Stimulated activated memory B cell treated with anti-CD40 and anti-IgM and Interleukin-4, amounts not matched to agents 10 μg/mL and 1 μg/mL and 100 μg/mL, for 72 hours (primary cell): ENCODE data around the gene BRD9.
"Not testable (repeated sequence)": the region's sequence is repeated elsewhere in the genome, so short reads cannot be mapped to it uniquely, and the experiment has no call there.

Experiments
- ATAC-seq: fragments of 150-1000 bp; cut with Tn5 transposase; 2 replicates; pipeline ENCODE4 v1.10.0; 2021
- H3K27ac Mint-ChIP-seq: one replicate; pipeline ENCODE4 v1.8.0; 2022; ENCODE audit warnings: mild to moderate bottlenecking, mixed read lengths
- H3K27me3 Mint-ChIP-seq: one replicate; pipeline ENCODE4 v1.8.0; 2022; ENCODE audit warnings: mixed read lengths
- H3K36me3 Mint-ChIP-seq: one replicate; pipeline ENCODE4 v1.8.0; 2022; ENCODE audit warnings: mixed read lengths
- H3K4me1 Mint-ChIP-seq: one replicate; pipeline ENCODE4 v1.8.0; 2022; ENCODE audit warnings: mixed read lengths
- H3K4me3 Mint-ChIP-seq: one replicate; pipeline ENCODE4 v1.8.0; 2022; ENCODE audit warnings: mild to moderate bottlenecking, moderate library complexity, mixed read lengths
- H3K9me3 Mint-ChIP-seq: one replicate; pipeline ENCODE4 v1.8.0; 2022; ENCODE audit warnings: mixed read lengths

BRD9 gene

DNA sequence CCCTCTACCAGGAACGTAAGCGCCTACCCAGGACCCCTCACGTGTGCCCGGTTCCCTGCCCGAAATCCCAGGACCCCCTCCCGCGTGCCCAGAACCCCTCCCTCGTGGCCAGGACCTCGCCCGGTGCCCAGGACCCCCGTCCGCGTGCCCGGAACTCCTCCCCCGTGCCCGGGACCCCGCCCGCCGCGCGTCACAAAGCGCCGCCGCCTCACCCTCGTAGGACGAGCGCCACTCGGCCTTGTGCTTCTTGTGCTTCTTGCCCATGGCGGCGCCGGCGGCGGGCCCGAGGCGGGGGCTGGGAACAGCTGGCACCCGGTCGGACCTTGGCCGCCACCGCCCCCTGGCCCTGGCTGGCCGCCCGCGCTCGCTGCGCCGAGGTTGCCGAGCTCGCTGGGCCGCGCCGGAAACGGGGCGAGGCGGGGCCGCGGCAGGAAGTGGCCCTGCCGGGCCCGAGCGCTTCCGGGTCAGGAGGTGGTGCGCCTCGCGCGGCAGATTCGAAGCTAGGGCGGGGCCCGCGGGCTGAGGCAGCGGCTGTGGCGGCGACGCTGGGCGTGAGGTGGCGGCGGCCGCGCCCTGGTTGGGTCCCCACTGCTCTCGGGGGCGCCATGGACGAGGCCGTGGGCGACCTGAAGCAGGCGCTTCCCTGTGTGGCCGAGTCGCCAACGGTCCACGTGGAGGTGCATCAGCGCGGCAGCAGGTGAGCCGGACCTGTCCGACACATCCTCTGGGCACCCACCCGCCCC is at the start of gene BRD9, which contains the start of gene TRIP13:
TSS of gene BRD9 (minus strand) at position 408 of the 743 bp plus-strand sequence. CDS start at position 264, 144 bp downstream.
TSS of gene TRIP13 (plus strand) at position 491 of the 743 bp plus-strand sequence. CDS start at position 606, 115 bp downstream.
- ATAC-seq, result peak; percentile 98
- Mint-ChIP-seq H3K36me3 (peaks cover 42% of the 10 kb centered on the region), H3K27ac (peak within 1 kb of the TSS; percentile 78), H3K4me3 (peak within 1 kb of the TSS; percentile 83), H3K27me3 (no peaks in the 10 kb centered on the region), H3K4me1 (peaks cover 14% of the 10 kb centered on the region), H3K9me3 (no peaks in the 10 kb centered on the region)

DNA sequence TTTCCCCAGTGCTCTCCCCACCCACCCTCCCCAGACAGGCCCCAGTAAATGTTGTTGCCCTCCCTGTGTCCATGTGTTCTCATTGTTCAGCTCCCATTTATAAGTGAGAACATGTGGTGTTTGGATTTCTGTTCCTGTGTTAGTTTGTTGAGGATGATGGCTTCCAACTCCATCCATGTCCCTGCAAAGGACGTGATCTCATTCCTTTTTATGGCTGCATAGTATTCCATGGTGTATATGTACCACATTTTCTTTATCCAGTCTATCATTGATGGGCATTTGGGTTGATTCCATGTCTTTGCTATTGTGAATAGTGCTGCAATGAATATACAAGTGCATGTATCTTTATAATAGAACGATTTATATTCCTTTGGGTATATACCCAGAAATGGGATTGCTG is 48.1 kb upstream of the BRD9 start:
- ATAC-seq, H3K27ac Mint-ChIP-seq, H3K4me3 Mint-ChIP-seq, H3K9me3 Mint-ChIP-seq, H3K36me3 Mint-ChIP-seq, H3K4me1 Mint-ChIP-seq: not testable (repeated sequence)
- peaks cover 84% of the 10 kb centered on the region for H3K27me3 Mint-ChIP-seq

DNA sequence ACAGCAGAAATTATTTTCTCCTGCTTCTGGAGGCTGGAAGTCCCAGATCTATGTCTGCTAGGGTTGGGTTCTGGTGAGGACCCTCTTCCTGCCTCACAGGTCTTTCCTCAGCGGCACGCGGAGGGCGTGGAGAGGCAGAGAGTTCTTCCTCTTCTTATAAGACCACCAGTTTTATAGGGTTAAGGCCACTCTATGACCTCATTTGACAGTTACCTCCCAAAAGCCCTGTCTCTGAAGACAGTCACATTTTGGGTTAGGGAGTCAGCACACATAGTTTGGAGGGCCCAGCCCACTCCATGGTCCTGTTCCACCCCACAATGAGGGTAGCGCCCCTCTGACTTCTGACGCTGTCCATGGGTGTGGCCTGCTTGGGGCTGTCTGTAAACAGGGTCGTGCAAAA is 46.8 kb upstream of the BRD9 start:
- H3K9me3 Mint-ChIP-seq, result peaks cover 4% of the 10 kb centered on the region
- peaks cover 72% of the 10 kb centered on the region for H3K27me3 Mint-ChIP-seq
- no peaks in the 10 kb centered on the region for H3K36me3 Mint-ChIP-seq
- no peaks in the 10 kb centered on the region for H3K4me1 Mint-ChIP-seq
- no peak overlapping the region for H3K4me3 Mint-ChIP-seq
- no peak for ATAC-seq
- no peak overlapping the region for H3K27ac Mint-ChIP-seq

DNA sequence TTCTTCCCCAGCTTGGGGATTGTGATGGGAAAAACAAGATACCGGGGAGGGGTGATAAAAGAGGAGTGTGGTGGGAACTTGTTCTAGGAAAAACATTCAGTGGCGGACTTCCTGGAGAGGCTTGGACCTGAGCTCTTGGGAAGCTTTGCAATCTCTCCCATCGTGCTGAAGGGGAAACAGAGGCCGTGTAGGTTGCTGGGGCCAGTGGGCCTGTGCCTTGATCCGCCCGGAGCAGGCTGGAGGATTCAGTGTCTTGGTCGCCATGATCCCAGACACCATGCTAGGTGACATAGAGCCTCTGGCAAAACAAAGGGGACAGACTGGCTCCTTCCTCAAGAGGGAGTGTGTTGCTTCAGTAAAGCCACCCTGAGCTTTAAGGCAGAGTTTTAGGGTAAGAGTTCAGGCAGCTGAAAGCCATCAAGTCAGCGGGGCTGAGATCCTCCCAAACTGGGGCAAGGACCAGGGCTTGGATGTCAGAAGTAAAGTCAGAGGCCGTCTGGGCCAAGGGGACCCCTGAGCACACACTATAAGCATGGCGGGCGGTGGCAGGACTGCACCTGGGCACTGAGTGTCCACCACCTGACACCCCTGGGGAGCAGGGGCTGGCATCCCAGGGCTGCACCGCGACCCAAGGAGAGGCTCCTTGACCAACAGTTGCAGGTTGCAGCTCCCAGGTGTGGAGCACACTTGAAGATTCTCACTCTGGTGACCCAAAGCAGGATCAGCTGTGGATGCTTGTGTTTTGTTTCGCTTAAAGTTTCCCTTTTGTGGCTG is 44.7 kb upstream of the BRD9 start:
- H3K27ac Mint-ChIP-seq, result no peak overlapping the region
- H3K9me3 Mint-ChIP-seq, result peaks cover 3% of the 10 kb centered on the region
- no peak overlapping the region for H3K4me3 Mint-ChIP-seq
- H3K4me1 Mint-ChIP-seq, result no peaks in the 10 kb centered on the region
- no peaks in the 10 kb centered on the region for H3K36me3 Mint-ChIP-seq
- ATAC-seq, result no peak
- peaks cover 55% of the 10 kb centered on the region for H3K27me3 Mint-ChIP-seq

DNA sequence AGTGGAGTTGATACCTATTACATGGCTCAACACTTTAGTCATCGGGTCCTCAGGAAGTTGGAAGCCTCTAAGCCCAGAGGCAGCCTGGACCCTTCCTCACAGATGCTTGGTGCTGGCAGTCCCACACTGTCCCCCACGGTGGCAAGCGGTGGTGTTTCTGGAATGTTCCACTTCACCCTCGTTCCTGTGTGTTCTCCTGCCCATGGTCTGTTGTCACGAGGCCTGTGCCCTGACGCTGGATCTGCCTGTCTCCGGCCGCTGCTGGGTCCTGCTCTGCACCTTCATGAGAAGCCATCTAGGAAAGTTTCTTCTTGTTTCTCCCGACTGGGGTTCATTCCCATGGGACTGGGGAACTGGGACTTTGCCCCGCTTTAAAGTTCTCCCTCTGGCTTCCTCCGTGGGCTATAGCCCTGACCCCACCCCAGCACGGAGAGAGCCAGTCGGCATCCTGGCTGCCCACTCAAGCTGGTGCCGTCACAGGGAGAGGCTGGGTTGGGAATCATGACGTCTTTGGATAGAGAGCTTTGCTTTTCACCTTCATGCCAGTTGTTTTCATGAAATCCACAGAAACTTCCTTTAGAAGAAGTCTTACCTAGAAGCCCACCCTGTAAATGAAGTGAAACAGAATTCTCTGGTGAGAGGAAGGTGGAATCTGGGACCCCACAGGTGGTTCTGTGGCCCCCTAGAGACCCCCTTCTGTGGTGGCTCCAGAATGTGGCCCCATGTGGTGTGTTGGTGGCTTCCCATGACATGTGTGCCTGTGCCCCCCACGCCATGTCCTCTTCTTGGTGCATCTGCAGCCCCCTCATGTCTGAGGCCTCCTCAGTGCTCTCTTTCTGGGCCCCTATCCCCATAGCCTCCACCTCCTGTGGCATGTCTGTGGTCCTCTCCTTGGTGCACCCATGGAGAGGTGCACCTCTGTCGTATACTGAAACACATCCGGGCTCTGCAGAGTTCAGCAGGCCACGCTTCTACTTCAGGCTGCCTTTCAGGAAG is 43.8 kb upstream of the BRD9 start:
- H3K9me3 Mint-ChIP-seq, result peaks cover 3% of the 10 kb centered on the region
- H3K27ac Mint-ChIP-seq, result no peak overlapping the region
- no peaks in the 10 kb centered on the region for H3K36me3 Mint-ChIP-seq
- H3K4me3 Mint-ChIP-seq, result no peak overlapping the region
- H3K27me3 Mint-ChIP-seq, result peaks cover 51% of the 10 kb centered on the region
- no peak for ATAC-seq
- H3K4me1 Mint-ChIP-seq, result no peaks in the 10 kb centered on the region

DNA sequence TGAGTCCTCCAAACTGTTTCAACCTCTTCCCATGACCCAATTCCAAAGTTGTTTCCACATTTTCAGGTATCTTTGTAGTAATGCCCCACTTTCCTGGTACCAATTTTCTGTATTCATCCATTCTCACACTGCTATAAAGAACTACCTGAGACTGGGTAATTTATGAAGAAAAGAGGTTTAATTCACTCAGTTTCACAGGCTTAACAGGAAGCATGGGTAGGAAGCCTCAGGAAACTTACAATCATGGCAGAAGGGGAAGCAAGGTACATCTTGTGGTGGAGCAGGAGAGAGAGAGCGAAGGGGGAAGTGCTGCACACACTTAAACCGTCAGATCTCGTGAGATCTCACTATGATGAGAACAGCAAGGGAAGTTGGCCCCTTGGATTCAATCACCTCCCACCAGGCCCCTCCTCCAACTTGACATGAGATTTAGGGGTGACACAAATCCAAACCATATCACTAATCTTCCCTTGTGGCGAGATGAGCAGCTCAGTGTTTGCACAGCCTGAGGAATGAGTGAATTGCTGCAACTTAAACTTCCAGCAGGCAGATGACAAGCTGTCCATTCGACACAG is 43.0 kb upstream of the BRD9 start:
- Mint-ChIP-seq H3K27me3 (peaks cover 46% of the 10 kb centered on the region), H3K36me3 (no peaks in the 10 kb centered on the region), H3K27ac (no peak overlapping the region), H3K9me3 (peaks cover 3% of the 10 kb centered on the region), H3K4me3 (no peak overlapping the region), H3K4me1 (no peaks in the 10 kb centered on the region)
- no peak for ATAC-seq

DNA sequence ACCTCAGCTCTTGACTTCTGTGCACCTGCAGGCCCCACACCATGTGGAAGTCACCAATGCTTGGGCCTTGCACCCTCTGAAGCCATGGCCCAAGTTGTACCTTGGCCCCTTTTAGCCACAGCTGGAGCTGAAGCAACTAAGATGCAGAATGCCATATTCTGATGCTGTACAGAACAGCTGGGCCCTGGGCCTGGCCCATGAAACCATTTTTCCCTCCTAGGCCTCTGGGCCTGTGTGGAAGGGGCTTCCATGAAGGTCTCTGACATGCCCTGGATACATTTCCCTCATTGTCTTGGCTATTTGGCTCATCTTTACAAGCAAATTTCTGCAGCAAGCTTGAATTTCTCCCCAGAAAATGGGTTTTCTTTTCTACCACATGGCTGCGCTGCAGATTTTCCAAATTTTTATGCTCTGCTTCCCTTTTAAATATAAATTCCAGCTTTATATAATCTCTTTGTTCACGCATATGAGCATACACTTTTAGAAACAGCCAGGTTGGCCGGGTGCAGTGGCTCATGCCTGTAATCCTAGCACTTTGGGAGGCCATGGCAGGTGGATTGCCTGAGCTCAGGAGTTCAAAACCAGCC is 41.9 kb upstream of the BRD9 start:
- H3K36me3 Mint-ChIP-seq, H3K27ac Mint-ChIP-seq, ATAC-seq, H3K4me3 Mint-ChIP-seq, H3K4me1 Mint-ChIP-seq, H3K9me3 Mint-ChIP-seq: not testable (repeated sequence)
- H3K27me3 Mint-ChIP-seq, result peaks cover 51% of the 10 kb centered on the region

DNA sequence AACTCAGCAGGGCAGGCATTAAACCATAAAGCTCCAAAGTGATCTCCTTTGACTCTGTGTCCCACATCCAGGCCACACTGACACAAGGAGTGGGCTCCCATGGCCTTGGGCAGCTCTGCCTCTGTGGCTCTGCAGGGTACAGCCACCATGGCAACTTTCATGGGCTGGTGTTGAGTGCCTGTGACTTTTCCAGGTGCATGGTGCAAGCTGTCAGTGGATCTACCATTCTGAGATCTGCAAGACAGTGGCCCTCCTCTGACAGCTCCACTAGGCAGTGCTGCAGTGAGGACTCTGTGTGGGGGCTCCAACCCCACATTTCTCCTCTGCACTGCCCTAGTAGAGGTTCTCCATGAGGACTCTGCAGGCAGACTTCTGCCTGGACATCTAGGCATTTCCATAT is 41.4 kb upstream of the BRD9 start:
- peaks cover 50% of the 10 kb centered on the region for H3K27me3 Mint-ChIP-seq
- H3K9me3 Mint-ChIP-seq, H3K4me3 Mint-ChIP-seq, ATAC-seq, H3K27ac Mint-ChIP-seq, H3K4me1 Mint-ChIP-seq, H3K36me3 Mint-ChIP-seq: not testable (repeated sequence)

DNA sequence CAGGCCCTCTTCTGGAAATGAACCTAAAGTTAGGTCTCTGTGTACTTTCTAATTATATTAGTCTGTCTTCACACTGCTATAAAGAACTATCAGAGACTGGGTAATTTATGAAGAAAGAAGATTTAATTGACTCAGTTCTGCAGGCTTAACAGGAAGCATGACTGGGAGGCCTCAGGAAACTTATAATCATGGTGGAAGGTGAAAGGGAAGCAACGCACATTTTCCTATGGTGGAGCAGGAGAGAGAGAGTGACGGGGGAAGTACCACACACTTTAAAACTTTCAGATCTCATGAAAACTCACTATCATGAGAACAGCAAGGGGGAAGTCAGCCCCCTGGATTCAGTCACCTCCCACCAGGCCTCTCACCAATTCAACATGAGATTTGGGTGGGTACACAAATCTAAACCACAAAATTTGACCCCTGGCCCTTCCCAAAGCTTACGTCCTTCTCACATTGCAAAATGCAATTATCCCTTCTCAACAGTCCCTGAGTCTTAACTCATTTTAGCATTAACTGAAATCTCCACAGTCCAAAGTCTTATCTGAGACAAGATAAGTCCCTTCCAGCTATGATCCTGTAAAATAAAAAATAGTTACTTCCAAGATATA is 40.8 kb upstream of the BRD9 start:
- H3K27me3 Mint-ChIP-seq, result peaks cover 50% of the 10 kb centered on the region
- no peak overlapping the region for H3K27ac Mint-ChIP-seq
- no peaks in the 10 kb centered on the region for H3K4me1 Mint-ChIP-seq
- no peak overlapping the region for H3K4me3 Mint-ChIP-seq
- peaks cover 3% of the 10 kb centered on the region for H3K9me3 Mint-ChIP-seq
- ATAC-seq, result no peak
- no peaks in the 10 kb centered on the region for H3K36me3 Mint-ChIP-seq

DNA sequence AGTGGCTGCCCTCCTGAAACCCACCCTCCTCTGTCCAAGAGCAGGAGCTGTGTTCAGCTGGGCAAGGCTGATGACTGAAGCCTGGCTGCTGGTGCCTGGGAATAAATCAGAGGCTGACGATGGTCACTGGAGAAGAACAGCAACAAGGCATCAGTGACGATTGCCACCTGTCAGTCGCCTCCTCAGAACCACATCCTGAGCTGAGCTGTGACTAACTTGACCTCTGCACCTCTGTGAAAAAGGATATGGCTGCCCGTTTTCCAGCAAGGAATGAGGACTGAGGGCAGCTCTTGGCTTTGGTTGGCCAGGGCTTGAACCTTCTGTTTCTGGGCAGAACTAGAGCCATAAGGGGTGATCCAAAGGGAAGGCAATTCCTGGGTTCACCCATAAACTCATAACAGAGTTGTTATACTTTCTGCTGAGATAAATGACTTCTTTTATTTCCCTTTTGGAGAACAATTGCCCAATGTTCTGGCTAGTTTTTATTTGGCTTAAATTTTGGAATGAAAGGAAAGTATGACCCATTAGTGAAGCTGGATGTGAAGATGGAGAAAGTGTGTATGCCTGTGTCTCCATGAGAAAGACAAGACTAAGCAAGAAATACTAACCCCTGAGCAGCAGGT is 40.1 kb upstream of the BRD9 start:
- Mint-ChIP-seq H3K27me3 (peaks cover 53% of the 10 kb centered on the region), H3K9me3 (peaks cover 3% of the 10 kb centered on the region), H3K36me3 (no peaks in the 10 kb centered on the region)

DNA sequence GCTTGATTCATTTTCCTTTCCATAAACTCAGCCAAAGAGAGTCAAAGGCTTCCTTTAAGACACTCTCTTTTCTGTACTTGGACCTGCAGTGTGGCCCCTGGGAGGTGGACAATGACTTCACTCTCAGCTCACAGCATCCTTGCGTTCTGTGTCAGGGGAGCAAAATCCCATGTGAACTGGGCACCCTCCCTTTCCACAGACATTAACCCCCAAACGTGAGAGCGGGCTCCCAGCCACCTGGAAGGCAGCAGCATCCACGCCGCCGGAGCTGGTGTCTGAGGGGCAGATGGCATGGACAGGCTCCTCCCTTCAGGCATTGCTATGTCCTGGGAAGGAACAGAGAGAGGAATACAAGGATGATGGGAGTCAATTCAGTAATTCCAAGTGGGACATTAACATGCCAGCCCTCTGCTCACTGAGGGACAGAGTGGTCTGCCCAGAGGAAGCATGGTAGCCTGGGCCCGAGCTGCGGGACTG is 39.6 kb upstream of the BRD9 start:
- H3K27ac Mint-ChIP-seq, result no peak overlapping the region
- peaks cover 56% of the 10 kb centered on the region for H3K27me3 Mint-ChIP-seq
- H3K4me1 Mint-ChIP-seq, result no peaks in the 10 kb centered on the region
- peaks cover 3% of the 10 kb centered on the region for H3K9me3 Mint-ChIP-seq
- no peak overlapping the region for H3K4me3 Mint-ChIP-seq
- no peaks in the 10 kb centered on the region for H3K36me3 Mint-ChIP-seq
- no peak for ATAC-seq

More for the DNA sequence above, 40.1 kb upstream of the BRD9 start:
- Mint-ChIP-seq H3K4me3 (no peak overlapping the region), H3K4me1 (no peaks in the 10 kb centered on the region), H3K27ac (no peak overlapping the region)
- ATAC-seq, result no peak

DNA sequence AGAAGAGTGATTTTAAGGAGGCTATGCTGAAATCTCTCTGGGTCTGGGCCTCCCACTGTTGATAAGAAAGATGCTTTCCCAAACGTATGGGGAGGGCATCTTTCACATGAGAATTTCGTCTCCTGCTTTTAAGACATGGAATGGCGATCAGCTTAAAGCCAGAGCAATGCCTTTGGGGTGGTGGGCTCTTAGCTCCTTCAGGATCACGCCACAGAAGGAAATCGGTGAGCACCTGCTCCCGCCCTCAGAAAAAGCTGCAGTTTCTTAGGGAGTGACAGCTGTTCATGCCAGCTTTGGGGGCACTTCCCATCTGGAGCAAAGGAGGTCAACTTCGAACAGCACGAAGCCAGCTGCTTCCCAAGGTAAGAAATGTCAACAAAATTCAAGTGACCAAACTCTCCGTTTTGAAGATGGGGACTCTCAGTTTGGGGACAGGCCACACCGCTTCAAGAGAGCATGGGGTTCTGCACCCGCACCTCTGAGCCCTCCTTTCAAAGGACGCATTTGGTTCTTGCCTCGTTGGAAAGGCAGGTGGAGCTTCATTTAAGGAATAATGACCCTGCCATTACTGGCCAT is 39.1 kb upstream of the BRD9 start:
- peaks cover 3% of the 10 kb centered on the region for H3K9me3 Mint-ChIP-seq
- H3K4me3 Mint-ChIP-seq, result no peak overlapping the region
- H3K27ac Mint-ChIP-seq, result no peak overlapping the region
- H3K36me3 Mint-ChIP-seq, result no peaks in the 10 kb centered on the region
- peaks cover 1% of the 10 kb centered on the region for H3K4me1 Mint-ChIP-seq
- peaks cover 54% of the 10 kb centered on the region for H3K27me3 Mint-ChIP-seq
- ATAC-seq, result no peak

DNA sequence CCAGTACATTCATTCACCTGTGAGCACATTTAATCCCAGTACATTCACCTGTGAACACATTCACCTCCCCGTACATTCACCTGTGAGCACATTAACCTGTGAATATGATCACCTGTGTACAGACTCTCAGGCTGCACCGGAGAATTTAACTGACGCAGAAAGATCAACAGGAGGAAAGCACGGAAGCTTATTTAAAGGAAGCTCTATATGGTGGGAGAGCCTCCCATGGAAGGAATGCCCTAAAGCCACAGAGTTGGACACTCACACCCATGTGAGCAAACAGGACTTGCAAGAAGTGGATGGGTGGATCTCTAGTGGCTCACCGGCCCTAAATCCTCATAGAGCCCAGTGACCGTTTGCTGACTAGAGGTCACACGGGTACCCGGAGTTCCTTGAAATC is 38.3 kb upstream of the BRD9 start:
- Mint-ChIP-seq H3K36me3 (no peaks in the 10 kb centered on the region), H3K4me3 (no peak overlapping the region), H3K27me3 (peaks cover 55% of the 10 kb centered on the region), H3K27ac (no peak overlapping the region), H3K9me3 (peaks cover 3% of the 10 kb centered on the region), H3K4me1 (peaks cover 6% of the 10 kb centered on the region)
- ATAC-seq, result no peak
